GM18520 (cell line): ENCODE data around the gene CYTH4.
A peak's percentile ranks its signal among the peaks of the same experiment; 100 is the strongest.
"Not testable (repeated sequence)": the region's sequence is repeated elsewhere in the genome, so short reads cannot be mapped to it uniquely, and the experiment has no call there.

ENCODE experiments used
- ATAC-seq: cut with Tn5 transposase; IDR thresholded peaks from one replicate; pipeline ENCODE4 v1.9.1; 2021; ENCODE audit not compliant: unreplicated experiment

Gene CYTH4, protein sequence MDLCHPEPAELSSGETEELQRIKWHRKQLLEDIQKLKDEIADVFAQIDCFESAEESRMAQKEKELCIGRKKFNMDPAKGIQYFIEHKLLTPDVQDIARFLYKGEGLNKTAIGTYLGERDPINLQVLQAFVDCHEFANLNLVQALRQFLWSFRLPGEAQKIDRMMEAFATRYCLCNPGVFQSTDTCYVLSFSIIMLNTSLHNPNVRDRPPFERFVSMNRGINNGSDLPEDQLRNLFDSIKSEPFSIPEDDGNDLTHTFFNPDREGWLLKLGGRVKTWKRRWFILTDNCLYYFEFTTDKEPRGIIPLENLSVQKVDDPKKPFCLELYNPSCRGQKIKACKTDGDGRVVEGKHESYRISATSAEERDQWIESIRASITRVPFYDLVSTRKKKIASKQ

DNA sequence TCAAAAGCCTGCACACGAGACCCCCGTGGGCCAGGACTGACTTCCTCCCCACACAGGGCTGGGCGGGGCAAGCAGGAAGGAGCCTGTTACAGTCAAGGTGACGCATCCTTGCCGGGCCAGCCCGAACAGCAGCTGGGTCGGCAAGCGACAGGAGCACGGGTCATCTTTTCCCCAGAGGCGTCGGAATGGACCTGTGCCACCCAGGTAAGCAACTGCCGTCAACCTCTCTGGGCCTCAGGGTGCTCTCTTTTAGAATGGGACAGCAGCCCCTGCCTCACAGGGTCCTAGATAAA lies at the start of gene CYTH4:
CYTH4 (plus strand) TSS at position 124 of the 293 bp plus-strand sequence; CDS start at position 186, 62 bp downstream.
- ATAC-seq: no peak

DNA sequence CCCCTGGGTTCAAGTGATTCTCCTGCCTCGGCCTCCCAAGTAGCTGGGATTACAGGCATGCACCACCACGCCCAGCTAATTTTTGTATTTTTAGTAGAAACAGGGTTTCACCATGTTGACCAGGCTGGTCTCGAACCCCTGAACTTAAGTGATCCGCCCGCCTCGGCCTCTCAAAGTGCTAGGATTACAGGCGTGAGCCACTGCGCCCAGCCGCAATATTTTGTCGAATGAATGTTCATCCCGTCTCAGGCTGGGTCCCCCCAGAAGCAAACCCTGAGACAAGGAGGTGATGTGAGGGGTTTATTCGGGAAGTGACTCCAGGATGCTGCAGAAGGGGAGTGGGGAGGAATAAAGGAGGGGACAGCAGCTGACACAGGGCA lies 48.9 kb upstream of the CYTH4 start:
- not testable (repeated sequence) for ATAC-seq

DNA sequence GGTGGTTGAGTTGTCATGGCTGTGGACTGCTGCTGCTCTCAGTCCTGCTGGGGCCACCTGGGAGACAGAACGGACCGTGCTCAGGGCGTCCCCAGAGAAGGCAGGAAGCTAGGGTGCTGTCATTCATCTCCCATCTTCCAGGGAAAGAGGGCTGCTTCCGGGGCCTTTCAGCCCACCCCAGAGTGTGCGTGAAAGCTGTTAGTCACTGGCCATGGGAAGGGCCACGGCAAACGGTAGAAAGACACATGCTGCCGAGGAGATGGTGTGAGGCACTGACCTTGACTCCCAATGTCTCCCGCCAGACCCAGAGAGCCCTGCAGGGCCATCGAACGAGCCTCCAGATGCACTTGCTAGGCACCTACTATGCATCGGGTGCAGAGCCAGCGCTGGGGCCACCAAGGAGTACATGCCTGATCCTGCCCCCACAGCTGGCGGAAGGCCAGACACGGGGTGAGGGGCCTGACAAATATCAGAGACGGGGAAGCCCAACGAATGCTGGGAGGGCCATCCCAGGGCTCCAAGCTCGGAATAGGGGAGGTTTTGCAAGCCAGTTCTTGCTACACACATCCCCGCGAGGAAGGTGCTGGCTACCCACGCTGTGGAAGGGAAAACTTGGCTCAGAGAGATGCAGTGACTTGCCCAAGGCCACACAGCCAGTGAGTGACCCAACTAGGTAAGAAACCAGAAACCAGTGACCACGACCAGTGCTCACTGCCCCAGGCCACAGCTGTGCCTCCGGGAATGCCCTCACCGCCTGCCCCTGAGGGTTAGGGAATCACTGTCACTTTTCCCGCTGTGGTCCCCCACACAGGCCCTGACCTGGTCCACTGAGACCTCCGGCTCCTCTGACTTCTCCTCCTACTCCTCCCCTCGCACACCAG lies 48.3 kb upstream of the CYTH4 start:
- no peak for ATAC-seq

DNA sequence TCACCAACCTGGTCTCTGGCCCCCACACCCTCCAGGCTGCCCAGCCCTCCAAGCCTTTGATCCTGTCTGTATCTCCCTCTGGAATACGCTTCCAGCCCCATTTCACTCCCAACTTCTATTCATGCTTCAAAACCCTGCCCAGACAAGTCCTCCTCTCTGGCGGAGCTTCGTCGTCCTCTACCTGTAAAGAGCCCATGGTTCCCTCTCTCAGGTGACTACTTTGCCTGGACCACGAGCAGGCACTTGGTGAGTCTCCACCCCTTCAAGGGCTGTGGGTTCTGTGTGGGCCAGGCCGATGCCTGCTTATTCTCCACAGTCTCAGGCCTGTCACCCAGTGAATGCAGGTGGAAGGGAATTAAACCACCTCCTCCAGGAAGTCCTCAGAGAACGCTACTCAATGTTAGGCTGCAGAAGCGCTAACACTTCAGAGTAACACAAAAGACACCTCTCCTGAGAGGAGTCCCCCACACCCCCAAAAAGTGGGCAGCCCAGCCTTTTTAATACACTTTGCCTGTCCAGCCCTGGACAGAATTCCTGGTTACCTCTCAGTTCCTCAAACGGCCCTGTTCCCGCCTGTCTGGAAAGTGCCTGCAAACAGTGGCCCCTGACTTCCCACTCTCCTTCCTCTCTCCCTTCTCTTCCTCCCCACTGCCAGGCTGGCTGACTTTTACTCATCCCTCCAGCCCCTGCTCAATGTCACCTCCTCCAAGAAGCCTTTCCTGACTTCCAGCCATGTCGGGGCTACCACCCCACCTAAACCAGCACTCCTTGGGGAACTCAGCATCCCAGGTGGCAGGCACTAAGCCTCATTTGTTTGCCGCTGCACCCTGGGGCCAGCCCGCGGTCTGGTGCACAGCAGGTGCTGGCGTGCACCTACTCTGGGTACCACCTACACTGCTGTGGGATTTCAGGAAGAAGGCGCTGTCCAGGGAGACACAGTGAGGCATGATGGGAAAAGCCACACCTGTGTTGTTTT lies 47.3 kb upstream of the CYTH4 start:
- no peak for ATAC-seq

DNA sequence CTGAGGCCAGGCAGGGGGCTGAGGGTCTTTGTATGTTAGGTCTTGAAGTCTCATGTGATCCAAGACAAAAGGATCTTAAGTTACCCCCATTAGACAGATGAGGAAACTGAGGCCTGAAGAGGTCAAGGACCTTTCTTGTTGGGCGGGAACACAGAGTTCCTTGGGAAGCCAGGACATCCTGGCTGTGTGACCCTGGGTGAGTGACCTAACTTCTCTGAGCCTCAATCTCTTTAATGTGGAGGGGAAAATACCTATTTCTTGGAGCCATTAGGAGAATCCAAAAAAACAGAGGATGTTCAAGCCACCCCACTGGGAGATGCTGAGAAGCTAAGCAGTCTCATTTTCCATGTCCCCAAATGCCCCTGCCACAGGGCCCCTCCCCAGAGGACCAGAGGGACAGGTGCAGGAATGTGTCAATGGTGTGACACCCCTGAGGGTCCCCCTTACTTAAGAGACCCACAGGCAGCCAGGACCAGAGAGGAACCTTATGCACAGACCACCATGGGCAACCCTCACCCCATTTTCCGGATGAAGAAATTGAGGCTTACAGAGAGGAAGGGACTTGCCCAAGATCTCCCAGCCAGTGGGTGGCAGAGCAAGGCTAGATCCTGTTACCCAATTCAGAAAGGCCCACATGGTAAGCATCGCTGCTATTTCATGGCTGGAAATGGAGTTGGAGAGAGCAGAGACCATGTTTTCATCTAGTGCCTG lies 46.3 kb upstream of the CYTH4 start:
- ATAC-seq: no peak

DNA sequence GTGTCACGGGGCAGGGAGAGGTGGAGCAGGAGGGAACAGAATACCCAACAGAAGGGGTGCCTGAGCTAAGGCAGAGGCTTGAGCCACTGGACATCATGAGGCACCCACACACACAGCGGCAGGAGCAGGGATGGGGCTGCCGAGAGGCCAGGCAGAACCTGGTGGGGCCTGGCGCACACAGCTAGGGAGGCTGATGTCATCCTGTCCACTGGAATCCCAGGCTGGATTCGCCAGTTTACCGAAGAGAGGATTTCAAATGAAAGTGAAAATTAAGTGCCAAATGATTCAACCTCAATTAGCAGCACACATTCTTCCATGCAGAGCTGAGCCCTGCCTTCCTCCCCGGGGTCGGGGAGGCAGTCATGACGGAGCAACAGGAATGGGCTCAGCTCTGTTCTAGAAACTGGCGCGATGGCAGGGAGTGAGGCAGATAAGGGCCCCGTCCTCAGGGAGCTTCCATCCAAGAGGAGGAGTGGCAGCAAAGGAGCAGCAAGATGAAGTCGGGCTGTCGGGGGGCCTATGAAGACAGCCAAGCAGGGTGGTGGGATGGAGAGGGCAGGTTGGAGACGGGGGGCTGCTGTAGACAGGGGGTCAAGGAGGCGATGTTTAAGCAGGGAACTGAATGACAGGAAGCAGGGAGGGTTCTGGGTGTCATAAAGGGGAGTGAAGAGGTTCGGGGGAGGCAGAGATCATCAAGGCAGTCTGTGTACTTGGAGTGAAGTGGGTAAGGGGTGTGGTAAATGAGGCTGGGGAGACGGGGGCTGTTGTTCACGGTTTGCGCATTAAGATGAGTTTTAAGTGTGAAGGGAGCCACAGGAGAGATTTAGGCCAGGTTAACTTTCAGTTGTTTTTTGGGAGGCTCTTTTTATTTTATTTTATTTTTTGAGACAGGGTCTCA lies 44.7 kb upstream of the CYTH4 start:
- ATAC-seq: no peak

DNA sequence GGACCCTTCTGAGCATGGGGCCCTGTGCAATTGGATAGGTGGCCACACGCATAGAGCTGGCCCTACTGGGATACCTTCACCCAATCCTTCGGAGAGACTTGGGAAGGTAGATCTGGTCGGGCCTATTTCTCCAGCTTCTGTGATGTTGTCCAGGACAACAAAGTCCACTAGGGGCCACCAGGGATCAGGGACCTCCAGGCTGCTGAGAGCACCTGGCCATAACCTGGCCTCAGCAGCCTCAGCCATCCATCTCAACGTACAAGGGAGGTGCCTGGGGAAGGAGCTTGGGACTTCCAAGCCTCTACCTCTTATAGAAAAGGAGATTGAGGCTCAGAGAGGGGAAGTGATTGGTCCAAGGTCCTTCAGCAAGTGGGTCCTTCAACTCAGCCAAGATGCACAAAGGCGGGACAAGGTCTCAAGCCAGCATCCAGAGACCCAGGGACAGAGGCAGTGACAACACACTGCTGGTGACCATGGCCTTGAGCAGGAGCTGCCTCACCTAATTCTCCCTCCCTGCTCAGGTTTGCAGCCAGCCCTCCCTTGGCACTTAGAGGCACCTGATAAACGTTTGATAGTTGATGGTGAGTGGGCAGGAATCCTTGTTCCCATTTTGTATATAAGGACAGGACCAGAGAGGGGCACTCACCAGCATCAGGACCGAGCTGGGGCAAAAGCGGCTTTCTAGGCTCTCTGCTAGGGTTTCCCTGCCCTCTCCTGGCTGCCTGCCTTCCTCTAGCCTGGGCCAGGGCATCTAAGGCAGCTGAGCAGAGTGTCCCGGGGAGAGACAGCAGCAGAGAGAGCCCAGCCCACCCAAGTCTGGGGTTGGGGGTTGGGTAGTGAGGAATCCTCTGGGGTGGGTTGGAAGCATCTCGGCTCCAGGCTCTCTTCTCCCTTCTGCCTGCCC lies 42.7 kb upstream of the CYTH4 start:
- no peak for ATAC-seq

DNA sequence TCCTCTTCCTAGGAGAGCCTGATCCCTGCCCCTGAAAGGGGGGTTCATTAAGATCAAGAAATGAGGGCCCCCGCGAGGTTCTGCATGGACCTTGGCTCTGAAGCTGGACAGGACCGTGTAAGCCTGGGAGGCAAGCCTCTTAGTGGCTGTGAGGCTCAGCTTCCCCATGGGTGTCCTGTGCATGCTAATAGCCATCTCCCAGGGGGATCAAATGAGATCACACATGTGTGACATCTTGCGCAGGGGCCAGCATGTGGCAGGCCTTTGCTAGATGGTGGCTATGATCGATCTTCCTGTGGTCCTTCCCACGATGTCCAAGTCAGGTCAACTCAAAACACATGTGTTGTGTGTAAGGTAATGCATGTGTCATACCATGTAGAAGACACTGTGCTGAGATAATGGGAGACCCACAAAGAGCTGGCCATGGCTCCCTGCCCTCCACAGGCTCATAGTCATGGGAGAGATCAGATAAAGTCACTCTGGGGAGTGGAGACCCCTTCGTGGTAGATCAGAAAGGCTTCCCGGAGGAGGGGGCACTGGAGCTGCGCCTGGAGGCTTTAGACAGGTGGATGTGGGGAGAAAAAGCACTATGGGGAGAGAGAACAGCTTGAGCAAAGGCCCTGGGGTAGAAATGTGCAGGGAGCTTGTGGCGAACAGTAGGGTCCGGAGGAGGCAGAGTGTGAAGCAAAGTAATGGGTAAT lies 41.9 kb upstream of the CYTH4 start:
- ATAC-seq: no peak

DNA sequence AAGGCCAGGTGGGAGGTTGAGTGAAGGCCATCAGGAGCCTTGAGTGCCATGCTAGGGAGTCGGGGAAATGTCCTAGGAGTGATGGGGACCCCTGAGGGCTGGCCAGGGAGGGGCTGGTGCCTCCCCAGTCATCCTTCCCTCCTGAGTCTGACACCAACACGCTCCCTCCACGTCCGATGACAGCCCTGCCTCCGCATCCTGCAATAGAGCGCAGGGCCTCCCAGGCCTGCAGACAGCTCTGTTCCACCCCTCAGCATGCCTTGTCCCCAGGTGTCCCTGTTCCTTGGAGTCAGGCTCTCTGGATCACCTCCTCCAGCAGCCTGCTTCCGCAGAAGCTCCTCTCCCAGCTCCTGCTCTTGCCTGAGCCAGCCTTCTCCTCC lies 41.4 kb upstream of the CYTH4 start:
- ATAC-seq: no peak

DNA sequence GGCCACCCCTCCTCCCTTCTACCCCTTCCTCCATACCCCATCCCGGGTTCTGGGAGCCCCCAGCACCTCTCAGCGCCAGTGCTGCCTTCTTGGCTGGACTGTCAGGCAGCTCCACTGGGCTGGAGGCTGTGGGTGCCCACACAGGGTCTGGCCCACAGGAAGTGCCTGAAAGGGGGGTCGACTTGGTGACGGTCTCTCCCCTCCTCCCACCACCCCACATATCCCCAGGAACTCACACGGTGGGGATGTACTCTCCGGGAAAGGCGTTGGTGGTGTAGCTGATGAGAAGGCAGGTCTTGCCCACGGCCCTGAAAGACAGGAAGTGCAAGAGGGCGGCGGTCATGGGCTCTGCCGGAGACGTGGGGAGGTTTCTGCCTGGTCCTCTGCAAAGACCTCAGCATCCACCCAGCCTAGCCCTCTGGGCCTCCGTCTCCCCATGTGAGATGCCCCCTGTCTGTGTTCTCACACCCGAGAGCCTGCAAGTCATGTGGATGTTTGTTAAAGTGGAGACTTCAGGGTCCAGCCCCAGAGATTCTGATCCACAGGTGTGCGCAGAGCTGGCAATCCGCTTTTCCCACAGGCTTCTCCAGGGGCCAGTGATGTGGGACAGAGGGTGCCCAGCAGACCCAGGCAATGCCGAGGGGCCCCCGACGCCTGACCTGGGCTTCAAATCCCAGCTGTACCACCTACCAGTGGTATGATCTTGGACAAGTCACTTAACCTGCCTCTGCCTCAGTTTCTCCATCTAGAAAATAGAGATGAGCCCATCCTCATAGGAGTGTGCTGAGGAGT lies 40.8 kb upstream of the CYTH4 start:
- ATAC-seq: no peak

DNA sequence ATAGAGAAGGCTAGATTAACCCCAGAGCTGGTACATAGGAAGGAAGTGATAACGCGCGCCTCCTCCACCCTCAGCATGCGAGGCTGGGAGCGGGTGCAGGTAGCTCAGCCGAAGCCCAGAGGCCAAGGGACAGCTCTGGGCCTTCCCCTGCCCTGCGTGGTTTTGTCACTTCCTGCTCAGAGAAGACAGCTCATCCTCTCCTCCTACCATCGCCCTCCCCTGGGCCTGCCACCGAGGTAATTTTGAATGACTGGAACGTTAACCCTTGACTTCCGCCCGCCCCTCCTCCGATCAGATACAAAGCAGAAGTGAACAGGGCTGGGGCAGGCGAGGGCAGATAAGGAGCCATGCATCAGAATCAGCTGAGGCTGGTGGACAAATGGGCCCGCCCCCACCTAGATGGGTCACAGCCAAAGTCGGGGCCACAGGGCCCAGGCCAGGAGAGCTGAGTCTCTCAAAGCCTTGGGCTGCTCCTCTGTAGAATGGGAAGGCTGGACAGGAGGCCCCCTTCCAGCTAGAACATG lies 39.9 kb upstream of the CYTH4 start:
- peak; percentile 57 for ATAC-seq

DNA sequence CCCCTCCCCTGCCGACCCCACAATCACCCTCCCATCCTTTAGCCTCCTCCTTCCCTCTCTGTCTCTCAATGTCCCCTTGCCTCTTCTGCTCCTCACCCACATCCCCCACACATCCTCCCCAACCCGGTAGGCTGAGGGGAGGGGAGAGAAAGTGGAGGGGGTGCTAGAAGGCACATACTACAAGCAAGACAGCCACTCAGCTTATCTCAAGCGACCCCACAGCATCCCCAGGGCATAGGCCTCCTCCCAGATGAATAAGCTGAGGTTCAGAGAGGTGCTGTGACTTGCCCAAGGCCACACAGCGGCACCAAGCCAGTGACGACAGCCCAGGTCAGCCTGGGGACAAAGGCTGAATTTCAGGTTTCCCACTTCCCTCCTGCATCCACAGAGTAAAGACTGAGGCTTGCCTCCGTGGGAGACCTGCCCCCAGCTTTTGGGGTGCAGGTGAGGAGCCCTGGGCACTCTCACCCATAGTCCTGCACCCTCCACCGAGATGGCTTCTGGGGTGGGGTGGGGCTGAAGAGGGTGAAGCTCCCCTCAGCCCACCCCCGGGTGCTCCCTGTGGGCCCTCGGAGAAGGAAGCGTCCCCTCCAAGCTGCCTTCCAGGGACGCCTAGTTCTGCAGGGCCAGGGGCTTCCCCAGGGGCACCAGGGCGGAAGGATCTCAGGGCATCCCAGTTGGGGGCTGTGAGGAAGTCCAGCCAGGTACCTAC lies 38.8 kb upstream of the CYTH4 start:
- ATAC-seq: no peak

DNA sequence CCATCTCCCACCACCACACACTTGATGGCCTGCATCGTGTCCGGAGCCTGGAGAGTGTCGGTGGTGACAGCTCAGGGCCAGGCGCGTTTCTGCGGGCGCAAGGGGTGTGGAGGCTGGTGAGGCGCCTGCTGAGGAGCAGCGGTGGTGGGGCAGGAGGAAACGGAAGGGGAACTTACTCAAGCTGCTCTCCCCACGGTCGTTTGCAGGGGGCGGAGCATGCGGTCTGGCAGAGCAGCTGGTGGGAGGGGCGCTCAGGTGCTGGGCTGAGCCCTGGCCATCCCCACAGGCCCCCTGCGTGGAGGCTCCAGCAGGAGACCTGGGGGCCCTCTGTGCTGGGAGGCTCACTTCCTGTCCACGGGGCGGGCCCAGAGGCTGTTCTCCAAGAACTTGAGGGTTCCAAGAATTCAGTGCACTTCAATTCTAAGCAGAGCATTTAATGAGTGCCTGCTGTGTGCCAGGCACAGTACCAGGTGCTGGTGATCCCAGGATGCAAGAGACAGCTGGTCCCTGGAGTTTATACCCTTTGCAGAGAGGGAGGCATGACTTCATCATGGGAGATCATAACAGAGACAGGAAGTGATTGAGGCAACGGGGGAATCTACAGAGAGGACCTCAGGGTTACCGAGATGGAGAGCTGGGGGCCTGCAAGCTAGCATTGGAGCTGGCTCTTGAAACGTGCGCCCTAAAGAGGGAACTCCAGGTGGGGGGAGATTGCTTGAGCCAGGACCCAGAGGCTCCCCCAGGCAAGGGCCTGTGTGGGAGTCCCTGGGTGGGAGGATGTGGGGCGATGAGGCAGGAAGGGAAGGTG lies 38.0 kb upstream of the CYTH4 start, which contains the start of gene RAC2:
RAC2 (minus strand) TSS at position 156 of the 808 bp plus-strand sequence; CDS start at position 35, 121 bp downstream.
- ATAC-seq: peak; percentile 23

DNA sequence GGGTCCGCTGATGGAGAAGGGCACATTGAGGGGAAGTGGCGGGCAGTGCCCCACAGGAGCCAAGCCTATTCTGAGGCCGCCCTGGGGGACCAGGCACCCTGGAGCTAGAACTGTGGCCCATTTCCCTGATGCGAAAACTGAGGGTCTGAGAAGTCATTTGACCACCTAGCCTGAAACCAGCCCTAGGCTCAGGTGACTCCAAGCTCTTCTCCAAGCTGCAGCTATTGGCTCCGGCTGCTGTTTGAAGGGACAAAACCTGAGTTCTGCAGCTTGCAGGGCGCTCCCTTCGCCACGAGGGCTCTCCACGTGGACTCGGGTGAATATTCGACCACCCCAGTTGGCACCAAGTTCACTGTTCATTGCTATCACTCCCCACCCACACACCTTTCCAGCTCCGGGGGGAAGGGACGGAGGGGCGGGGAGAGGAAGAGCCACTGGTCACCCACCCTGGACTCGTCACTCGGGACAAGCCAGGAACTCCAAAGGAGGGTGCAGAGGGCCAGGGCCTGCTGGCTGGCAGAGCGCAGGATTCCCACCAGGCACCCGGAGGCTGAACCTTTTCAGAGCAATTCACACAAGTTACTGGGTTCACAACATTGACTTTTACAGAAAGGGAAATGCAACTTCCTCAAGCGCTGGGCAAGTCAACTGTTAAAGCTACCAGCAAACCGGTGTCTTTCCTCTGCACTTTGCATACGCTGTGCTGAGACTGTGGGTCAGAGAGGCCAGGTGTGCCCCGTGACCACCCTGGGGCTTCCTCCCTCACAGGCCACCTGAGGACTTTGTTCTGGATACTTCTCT lies 37.2 kb upstream of the CYTH4 start:
- peak; percentile 32 for ATAC-seq
